ENCODE results near the gene SPOUT1. TPM values are rescaled to one million over a fixed set of nuclear protein-coding genes. Genes with fewer than 3 reads are reported as not detected.

SPOUT1 gene
- total RNA-seq, 1 experiment from 2014 or later, result 66.4 TPM

- peak; percentile 91 for DNase-seq (ENCODE audit: low spot score)
- H3K36me3 ChIP-seq (ENCODE audit: insufficient read depth, low read length, poor library complexity, severe bottlenecking), result peaks cover 36% of the 10 kb centered on the region
- H3K4me3 ChIP-seq (ENCODE audit: low read depth, low read length, poor library complexity, severe bottlenecking), result peak overlapping the region; percentile 73
- intact Hi-C loops (cut with micrococcal nuclease; ENCODE audit: unreplicated experiment), result no loop called here
- TF ChIP-seq CTCF (conservative IDR thresholded peaks at IDR 0.05; ENCODE audit: low read depth, low read length), result no peak
- no peak for TF ChIP-seq EZH2 (IDR thresholded peaks at IDR 0.05; ENCODE audit: borderline replicate concordance, low read depth, low read length, poor library complexity, severe bottlenecking)
- CTCF ChIA-PET, result interaction anchor here (0.6 to 1.0 kb wide), 2 partner anchors 10 to 846 kb away, joined by 3 to 6 read pairs; partner anchors contain the start of gene PRRX2
- POLR2A ChIA-PET (ENCODE audit: low non-redundant PET), result interaction anchor here (0.6 kb wide), 1 partner anchor 118 kb away, joined by 4 read pairs; the partner anchor contains the start of gene PKN3
- BruUV-seq (replicated peaks), result TSS peak; percentile 45
- H3K4me1 ChIP-seq (ENCODE audit: insufficient read depth, low read length, poor library complexity, severe bottlenecking), result peaks cover 7% of the 10 kb centered on the region
- peak overlapping the region; percentile 87 for H3K27ac ChIP-seq (ENCODE audit: low read depth, low read length, poor library complexity, severe bottlenecking)
- no peaks in the 10 kb centered on the region for H3K27me3 ChIP-seq (replicated peaks; ENCODE audit: insufficient read depth, low read depth, low read length, poor library complexity)
- no peaks in the 10 kb centered on the region for H3K9me3 ChIP-seq (ENCODE audit: low read depth, low read length, poor library complexity, severe bottlenecking)
Observed at GRCh38 chr9:128819716-128820664, 9.6 kb downstream of the SPOUT1 start.

GRCh38 chr9:128818839-128819715 lies 10.5 kb downstream of the SPOUT1 start:
- no TSS peak for BruUV-seq (replicated peaks)
- ChIA-PET CTCF (interaction anchor here (0.6 to 1.1 kb wide), 3 partner anchors 11 to 1280 kb away, joined by 4 to 10 read pairs (median 6); partner anchors contain the start of gene SPOUT1), POLR2A (ENCODE audit: low non-redundant PET) (interaction anchor here (0.6 kb wide), 2 partner anchors 58 to 117 kb away, joined by 4 to 5 read pairs; partner anchors contain the start of gene PKN3)
- TF ChIP-seq CTCF (conservative IDR thresholded peaks at IDR 0.05; ENCODE audit: low read depth, low read length) (no peak), EZH2 (IDR thresholded peaks at IDR 0.05; ENCODE audit: borderline replicate concordance, low read depth, low read length, poor library complexity, severe bottlenecking) (no peak)
- H3K27ac ChIP-seq (ENCODE audit: low read depth, low read length, poor library complexity, severe bottlenecking), result peak overlapping the region; percentile 87
- H3K36me3 ChIP-seq (ENCODE audit: insufficient read depth, low read length, poor library complexity, severe bottlenecking), result peaks cover 30% of the 10 kb centered on the region
- H3K9me3 ChIP-seq (ENCODE audit: low read depth, low read length, poor library complexity, severe bottlenecking), result no peaks in the 10 kb centered on the region
- intact Hi-C loops (cut with micrococcal nuclease; ENCODE audit: unreplicated experiment), result no loop called here
- H3K4me1 ChIP-seq (ENCODE audit: insufficient read depth, low read length, poor library complexity, severe bottlenecking), result peaks cover 7% of the 10 kb centered on the region
- H3K4me3 ChIP-seq (ENCODE audit: low read depth, low read length, poor library complexity, severe bottlenecking), result peak overlapping the region; percentile 73
- peak; percentile 55 for DNase-seq (ENCODE audit: low spot score)
- no peaks in the 10 kb centered on the region for H3K27me3 ChIP-seq (replicated peaks; ENCODE audit: insufficient read depth, low read depth, low read length, poor library complexity)
